Lung (tissue), 12 donors: ENCODE data around the gene CYP2D6. TPM values are rescaled to one million over a fixed set of nuclear protein-coding genes. Genes with fewer than 3 reads are reported as not detected.
A peak's percentile ranks its signal among the peaks of the same experiment; 100 is the strongest.

Experiments used
- ATAC-seq: fragments of 200-7000 bp; cut with Tn5 transposase; one replicate; pipeline ENCODE4 v1.9.1; 2020; ENCODE audit warnings: moderate number of reproducible peaks; ENCODE audit not compliant: insufficient read depth, low FRiP score
- DNase-seq, 3 donors: peaks; one replicate each; pipeline ENCODE4 v3.0.0-alpha.2; 2013 to 2017
- H3K27ac ChIP-seq, 2 donors: one replicate each; pipeline ENCODE4 v1.5.1; 2013; ENCODE audit warnings: mild to moderate bottlenecking in 2 of 2, moderate library complexity in 2 of 2, control low read depth in 1 of 2, inconsistent platforms in 1 of 2, low read depth in 1 of 2, low read length in 1 of 2
- H3K27me3 ChIP-seq, 3 donors: one replicate each; pipeline ENCODE4 v1.5.1; 2013; ENCODE audit warnings: low read length in 2 of 3; ENCODE audit not compliant: control insufficient read depth in 3 of 3, insufficient read depth in 3 of 3
- H3K36me3 ChIP-seq, 4 donors: one replicate each; pipeline ENCODE4 v1.5.1; 2013; ENCODE audit warnings: low read length in 4 of 4, mild to moderate bottlenecking in 1 of 4, moderate library complexity in 1 of 4; ENCODE audit not compliant: control insufficient read depth in 4 of 4, insufficient read depth in 4 of 4
- H3K4me1 ChIP-seq, 5 donors: one replicate each; pipeline ENCODE4 v1.5.1; 2013; ENCODE audit warnings: low read length in 5 of 5, mild to moderate bottlenecking in 2 of 5, moderate library complexity in 1 of 5; ENCODE audit not compliant: control insufficient read depth in 5 of 5, insufficient read depth in 5 of 5
- H3K4me3 ChIP-seq: one replicate; pipeline ENCODE4 v1.5.1; 2013; ENCODE audit warnings: mild to moderate bottlenecking, control low read depth, moderate library complexity
- H3K9ac ChIP-seq, 2 donors: one replicate each; pipeline ENCODE4 v1.5.1; 2013; ENCODE audit warnings: low read length in 2 of 2, control low read depth in 1 of 2; ENCODE audit not compliant: insufficient read depth in 1 of 2
- H3K9me3 ChIP-seq, 4 donors: one replicate each; pipeline ENCODE4 v1.5.1; 2013; ENCODE audit warnings: low read length in 3 of 4, mild to moderate bottlenecking in 1 of 4, moderate library complexity in 1 of 4; ENCODE audit not compliant: control insufficient read depth in 4 of 4, insufficient read depth in 3 of 4
- CTCF ChIP-seq: IDR thresholded peaks from 2 replicates; pipeline ENCODE4 v1.5.1; 2012; ENCODE audit warnings: mild to moderate bottlenecking; ENCODE audit errors: control extremely low read depth, extremely low read depth
- WGBS, 2 donors: extraction: QIAGEN DNeasy Blood & Tissue Kit; methylation state at CpG; one replicate each; pipeline ENCODE4 v1.1.7; 2013; 5-methylcytosine and 5-hydroxymethylcytosine counted together
- polyA plus RNA-seq, 2 donors: library from polyadenylated mRNA; stranded (reverse); fragments of 200-250 nt; gene quantifications; one replicate each; pipeline ENCODE4 v1.2.1, GENCODE V29; 2013
- total RNA-seq, 2 donors: library from RNA; depleted of rRNA in 1 of 2; stranded (reverse); fragments of >200 nt in 1 of 2; gene quantifications; one replicate each; pipeline ENCODE4 v1.2.1, GENCODE V29; 2014 to 2021
- donor health status: control.
- donor health status: control.
- donor health status: Bipolar disorder and iron deficiency.
- donor health status: healthy.
- donor health status: DM: yes; HTN: yes; CAD: no.

CYP2D6 gene
- total and polyA plus RNA-seq, 4 donors: 0.80 to 1.3 (median 1.1) TPM

- DNase-seq (peak; percentile 99), ATAC-seq (peak; percentile 96)
- Histone ChIP-seq H3K4me3 (peak within 1 kb of the TSS; percentile 71), H3K9me3 (no peaks in the 10 kb centered on the region), H3K9ac (peak within 1 kb of the TSS; percentile 83 to 89), H3K27me3 (no peaks in the 10 kb centered on the region), H3K27ac (peak within 1 kb of the TSS; percentile 95 to 98), H3K36me3 (peaks cover 12 to 23% (median 19%) of the 10 kb centered on the region in 4 donors), H3K4me1 (peaks cover 11 to 35% (median 17%) of the 10 kb centered on the region in 5 donors)
- WGBS, 2 donors: 0% methylated on average over 68 to 71 of the region's 71 CpGs
- no peak for TF ChIP-seq CTCF
These were observed 51.0 kb downstream of the CYP2D6 start, which contains the start of gene SMDT1 for GRCh38 chr22:42079319-42080251. TSS of gene SMDT1 (plus strand) at chr22:42079700. CDS start at chr22:42079769, 69 bp downstream.

DNA sequence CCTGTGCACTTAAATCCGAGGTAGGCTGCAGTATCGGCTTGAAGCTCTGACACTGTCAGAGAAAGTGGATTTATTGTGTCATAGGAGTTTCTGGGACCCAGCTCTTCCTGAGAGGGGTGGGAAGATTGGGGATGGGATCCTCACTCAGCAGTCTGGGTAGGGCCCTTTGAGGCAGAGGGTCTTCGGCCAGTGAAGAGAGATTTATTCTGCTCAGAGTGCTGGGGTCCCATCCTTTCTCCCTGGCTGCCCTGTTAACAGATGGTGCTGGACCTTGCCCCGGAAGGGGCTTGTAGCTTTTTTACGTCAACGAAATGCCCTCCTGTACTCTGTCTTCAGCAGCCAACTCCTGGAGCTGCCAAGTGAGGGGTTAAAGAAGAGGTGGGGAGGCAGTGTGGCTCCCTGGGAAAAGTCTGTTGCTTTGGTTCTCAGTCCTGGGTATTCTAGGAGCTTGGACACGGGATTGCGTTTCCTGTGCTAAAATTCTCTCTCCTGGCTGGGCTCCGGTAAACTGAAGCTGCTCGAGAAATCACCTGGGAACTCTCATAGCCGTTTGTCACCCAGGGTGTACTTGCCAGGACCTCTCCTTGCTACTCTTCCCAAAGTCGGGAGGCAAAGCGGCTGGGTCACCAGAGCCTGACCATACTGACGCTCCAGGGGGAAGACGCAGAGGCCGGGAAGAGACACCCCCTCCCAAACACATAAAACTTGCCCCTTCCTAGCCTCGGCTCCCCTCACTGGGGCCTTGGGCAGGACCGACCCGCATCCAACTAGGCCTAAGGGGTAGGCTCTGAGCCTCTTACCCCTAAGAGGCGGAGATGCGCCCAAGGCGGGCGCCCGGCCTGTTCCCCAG, 51.9 kb downstream of the CYP2D6 start:
- Histone ChIP-seq H3K9ac (peak overlapping the region; percentile 83 to 84), H3K27ac (peak overlapping the region; percentile 95 to 98), H3K9me3 (no peaks in the 10 kb centered on the region), H3K36me3 (peaks cover 11 to 23% (median 18%) of the 10 kb centered on the region in 4 donors), H3K4me1 (peaks cover 11 to 41% (median 17%) of the 10 kb centered on the region in 5 donors), H3K27me3 (no peaks in the 10 kb centered on the region), H3K4me3 (no peak overlapping the region)
- 52 to 62% methylated on average over 24 of the region's 24 CpGs for WGBS, 2 donors
- DNase-seq (peak in 2 of 3 donors; percentile 1 to 27), ATAC-seq (no peak)
- TF ChIP-seq CTCF: no peak

DNA sequence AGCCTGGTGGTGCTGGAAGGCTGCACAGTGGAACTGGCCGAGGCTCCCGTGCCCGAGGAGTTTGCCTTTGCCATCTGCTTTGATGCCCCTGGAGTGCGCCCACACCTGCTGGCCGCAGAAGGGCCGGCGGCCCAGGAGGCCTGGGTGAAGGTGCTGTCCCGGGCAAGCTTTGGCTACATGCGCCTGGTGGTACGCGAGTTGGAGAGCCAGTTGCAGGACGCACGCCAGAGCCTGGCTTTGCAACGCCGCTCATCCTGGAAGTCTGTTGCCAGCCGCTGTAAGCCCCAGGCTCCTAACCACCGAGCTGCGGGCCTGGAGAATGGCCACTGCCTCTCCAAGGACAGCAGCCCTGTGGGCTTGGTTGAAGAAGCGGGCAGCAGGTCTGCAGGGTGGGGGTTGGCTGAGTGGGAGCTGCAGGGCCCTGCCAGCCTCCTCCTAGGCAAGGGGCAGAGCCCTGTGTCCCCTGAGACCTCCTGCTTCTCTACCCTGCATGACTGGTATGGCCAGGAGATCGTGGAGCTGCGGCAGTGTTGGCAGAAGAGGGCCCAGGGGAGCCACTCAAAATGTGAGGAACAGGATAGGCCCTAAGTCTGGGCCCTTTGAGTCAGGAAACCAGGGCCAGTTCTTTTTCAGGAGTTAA, 53.0 kb downstream of the CYP2D6 start:
- ATAC-seq (no peak), DNase-seq (no peak)
- peaks cover 3 to 15% (median 15%) of the 10 kb centered on the region in 4 donors for H3K36me3 ChIP-seq
- no peaks in the 10 kb centered on the region for H3K9me3 ChIP-seq
- H3K4me1 ChIP-seq: peaks cover 11 to 47% (median 20%) of the 10 kb centered on the region in 5 donors
- no peak for TF ChIP-seq CTCF
- H3K4me3 ChIP-seq: no peak overlapping the region
- no peak overlapping the region for H3K9ac ChIP-seq
- 92 to 97% methylated on average over 20 to 21 of the region's 21 CpGs for WGBS, 2 donors
- no peaks in the 10 kb centered on the region for H3K27me3 ChIP-seq
- H3K27ac ChIP-seq: peak overlapping the region in 1 of 2 donors; percentile 95
